Psoas muscle (tissue), 8 donors: ENCODE measurements around the gene ATP8A2. TPM values are rescaled to one million over a fixed set of nuclear protein-coding genes. Genes with fewer than 3 reads are reported as not detected.

Source experiments
- ATAC-seq, 4 donors: fragments of 200-7000 bp; cut with Tn5 transposase; one replicate each; pipeline ENCODE4 v1.9.1; 2020; ENCODE audit warnings: moderate library complexity in 3 of 4, mild to moderate bottlenecking in 2 of 4
- DNase-seq, 2 donors: peaks; one replicate each; pipeline ENCODE4 v3.0.0-alpha.2; 2020
- H3K27ac ChIP-seq: fragments of 200-600 bp; one replicate; pipeline ENCODE4 v1.8.0; 2022
- H3K27me3 ChIP-seq, 3 donors: fragments of 200-600 bp in 1 of 3; one replicate each; pipeline versions ENCODE4 v1.6.1 to v1.8.0; 2013 to 2022; ENCODE audit warnings: low read length in 2 of 3, mild to moderate bottlenecking in 2 of 3, moderate library complexity in 1 of 3; ENCODE audit not compliant: insufficient read depth in 3 of 3
- H3K36me3 ChIP-seq, 2 donors: fragments of 200-600 bp in 1 of 2; one replicate each; pipeline versions ENCODE4 v1.6.1 to v1.8.0; 2013 to 2022; ENCODE audit warnings: low read depth in 1 of 2, mild to moderate bottlenecking in 1 of 2, moderate library complexity in 1 of 2; ENCODE audit not compliant: insufficient read depth in 1 of 2
- H3K4me1 ChIP-seq: fragments of 200-600 bp; one replicate; pipeline ENCODE4 v1.8.0; 2022
- H3K4me3 ChIP-seq: fragments of 200-600 bp; one replicate; pipeline ENCODE4 v1.8.0; 2022; ENCODE audit warnings: mild to moderate bottlenecking
- H3K9me3 ChIP-seq: fragments of 200-600 bp; one replicate; pipeline ENCODE4 v1.8.0; 2022
- WGBS, 3 donors: extraction: QIAGEN DNeasy Blood & Tissue Kit; methylation state at CpG; one replicate each; pipeline versions ENCODE4 v1.1.6 to v1.1.7; 2013; 5-methylcytosine and 5-hydroxymethylcytosine counted together
- intact Hi-C, 2 donors: fragments of 100-400 bp; cut with DNase I; formaldehyde crosslinking; loops; one replicate each; pipeline versions ENCODE4 v1.11.0 to v1.14.2; 2022
- polyA plus RNA-seq, 3 donors: library from polyadenylated mRNA; stranded (reverse); fragments of 200-250 nt; gene quantifications; one replicate each; pipeline ENCODE4 v1.2.3, GENCODE V29; 2013
- total RNA-seq, 4 donors: library from RNA; stranded (reverse); fragmentation: NEBNext Ultra II Directional in 2 of 4; extraction: Animal tissue kit (Norgen Biotek cat#: 25700) in 2 of 4; gene quantifications; one replicate each; pipeline versions ENCODE4 v1.2.1 to v1.2.4, GENCODE V29; 2021 to 2023
- TF ChIP-seq, protein P1 (sequence below): fragments of 200-600 bp; IDR thresholded peaks from one replicate; pipeline ENCODE4 v1.8.0; 2022; ENCODE audit warnings: antibody characterized with exemption
- donor health status: healthy with polysubstance abuse.
- donor health status: DM: no; HTN: no; CAD: no; lungs with moderate emphysema.
- donor health status: Bipolar disorder and iron deficiency.
- donor health status: healthy.
- donor health status: DM: yes; HTN: yes; CAD: no.
- donor health status: DM: no; HTN: no; CAD: no.
- donor health status: DM: no; HTN: no; CAD: no.
- donor health status: DM: yes; HTN: yes; CAD: no.

ATP8A2 gene
- total and polyA plus RNA-seq, 7 donors = 0.02 to 0.22 (median 0.04) TPM; not detected in 2

DNA sequence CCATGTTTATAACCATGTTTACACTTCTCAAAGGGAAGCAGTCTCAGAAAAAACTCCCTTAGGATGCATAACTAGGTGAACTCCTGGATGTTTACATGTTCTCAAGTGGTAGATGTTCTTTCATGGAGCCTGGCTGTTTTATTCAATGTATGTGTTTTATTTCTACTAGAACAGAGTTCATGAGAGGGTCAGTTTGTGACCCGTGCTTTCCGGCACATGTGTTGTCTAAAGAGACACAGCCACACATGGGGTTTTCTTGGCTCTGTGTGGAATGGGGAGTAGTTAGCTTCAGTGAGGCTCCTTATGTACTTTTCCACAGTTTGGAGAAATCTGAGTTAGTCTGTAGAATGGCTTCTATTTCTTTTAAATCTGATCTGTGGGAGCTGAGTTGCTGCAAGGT lies 60.9 kb downstream of the ATP8A2 start:
- DNase-seq = no peak
- no peak for ATAC-seq
- TF ChIP-seq, protein P1, sequence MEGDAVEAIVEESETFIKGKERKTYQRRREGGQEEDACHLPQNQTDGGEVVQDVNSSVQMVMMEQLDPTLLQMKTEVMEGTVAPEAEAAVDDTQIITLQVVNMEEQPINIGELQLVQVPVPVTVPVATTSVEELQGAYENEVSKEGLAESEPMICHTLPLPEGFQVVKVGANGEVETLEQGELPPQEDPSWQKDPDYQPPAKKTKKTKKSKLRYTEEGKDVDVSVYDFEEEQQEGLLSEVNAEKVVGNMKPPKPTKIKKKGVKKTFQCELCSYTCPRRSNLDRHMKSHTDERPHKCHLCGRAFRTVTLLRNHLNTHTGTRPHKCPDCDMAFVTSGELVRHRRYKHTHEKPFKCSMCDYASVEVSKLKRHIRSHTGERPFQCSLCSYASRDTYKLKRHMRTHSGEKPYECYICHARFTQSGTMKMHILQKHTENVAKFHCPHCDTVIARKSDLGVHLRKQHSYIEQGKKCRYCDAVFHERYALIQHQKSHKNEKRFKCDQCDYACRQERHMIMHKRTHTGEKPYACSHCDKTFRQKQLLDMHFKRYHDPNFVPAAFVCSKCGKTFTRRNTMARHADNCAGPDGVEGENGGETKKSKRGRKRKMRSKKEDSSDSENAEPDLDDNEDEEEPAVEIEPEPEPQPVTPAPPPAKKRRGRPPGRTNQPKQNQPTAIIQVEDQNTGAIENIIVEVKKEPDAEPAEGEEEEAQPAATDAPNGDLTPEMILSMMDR = no peak
- intact Hi-C loops = no loop called here
- WGBS, 3 donors = 29 to 41% (median 41%) methylated on average over 2 of the region's 2 CpGs
- Histone ChIP-seq H3K27ac (no peak overlapping the region), H3K9me3 (no peaks in the 10 kb centered on the region), H3K27me3 (no peaks in the 10 kb centered on the region), H3K4me3 (no peak overlapping the region), H3K36me3 (no peaks in the 10 kb centered on the region), H3K4me1 (no peaks in the 10 kb centered on the region)

- H3K4me1 ChIP-seq = no peaks in the 10 kb centered on the region
- no peaks in the 10 kb centered on the region for H3K27me3 ChIP-seq
- 58 to 62% (median 62%) methylated on average over 4 of the region's 4 CpGs for WGBS, 3 donors
- no peak overlapping the region for H3K27ac ChIP-seq
- DNase-seq (no peak), ATAC-seq (no peak)
- no peaks in the 10 kb centered on the region for H3K9me3 ChIP-seq
- no peaks in the 10 kb centered on the region for H3K36me3 ChIP-seq
- intact Hi-C loops = no loop called here
- TF ChIP-seq, protein P1 = no peak
- no peak overlapping the region for H3K4me3 ChIP-seq
Observed at GRCh38 chr13:25440061-25440460, 68.3 kb downstream of the ATP8A2 start.

- WGBS, 3 donors = 80 to 85% (median 82%) methylated on average over 4 of the region's 4 CpGs
- no peak for ATAC-seq
- TF ChIP-seq, protein P1 = no peak
Observed at GRCh38 chr13:25446261-25446660, 74.5 kb downstream of the ATP8A2 start.

DNA sequence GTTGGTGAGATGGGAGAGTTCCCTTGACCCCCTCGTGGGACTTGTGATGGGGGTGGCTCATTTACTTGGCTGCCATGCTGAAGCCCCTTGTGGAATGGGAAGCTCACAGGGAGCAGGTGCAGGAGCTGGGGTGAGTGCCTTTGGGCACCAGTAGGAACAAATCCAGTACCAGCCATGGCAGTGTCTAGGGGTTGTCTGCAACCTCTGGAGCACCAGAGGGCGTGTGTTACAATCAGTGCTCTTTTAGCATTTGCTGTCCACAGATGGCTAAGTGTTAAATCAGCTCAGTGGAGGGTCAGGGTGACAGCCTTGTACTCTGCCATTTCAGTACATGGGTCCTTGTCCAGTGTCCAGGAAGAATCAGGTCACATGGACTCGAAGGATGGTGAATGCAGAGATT lies 75.6 kb downstream of the ATP8A2 start:
- 66 to 81% (median 72%) methylated on average over 3 of the region's 3 CpGs for WGBS, 3 donors
- intact Hi-C loops = no loop called here
- DNase-seq = no peak
- ATAC-seq = no peak
- Histone ChIP-seq H3K27ac (no peak overlapping the region), H3K9me3 (no peaks in the 10 kb centered on the region), H3K27me3 (peaks cover 0 to 4% (median 0%) of the 10 kb centered on the region in 3 donors), H3K4me1 (no peaks in the 10 kb centered on the region), H3K36me3 (no peaks in the 10 kb centered on the region), H3K4me3 (no peak overlapping the region)
- TF ChIP-seq, protein P1 = no peak

More at GRCh38 chr13:25446261-25446660, 74.5 kb downstream of the ATP8A2 start:
- Histone ChIP-seq H3K27ac (no peak overlapping the region), H3K9me3 (no peaks in the 10 kb centered on the region), H3K27me3 (peaks cover 0 to 4% (median 0%) of the 10 kb centered on the region in 3 donors), H3K36me3 (no peaks in the 10 kb centered on the region), H3K4me3 (no peak overlapping the region), H3K4me1 (no peaks in the 10 kb centered on the region)
- intact Hi-C loops = no loop called here
- DNase-seq = no peak

- TF ChIP-seq, protein P1 = no peak
- Histone ChIP-seq H3K27ac (no peak overlapping the region), H3K4me3 (no peak overlapping the region), H3K4me1 (no peaks in the 10 kb centered on the region), H3K27me3 (no peaks in the 10 kb centered on the region), H3K9me3 (no peaks in the 10 kb centered on the region), H3K36me3 (no peaks in the 10 kb centered on the region)
- DNase-seq (no peak), ATAC-seq (no peak)
- intact Hi-C loops = no loop called here
- WGBS, 3 donors = 71 to 89% (median 78%) methylated on average over 7 of the region's 7 CpGs
Observed at GRCh38 chr13:25453850-25454365, 82.1 kb downstream of the ATP8A2 start.
